T1000 (cell line): ENCODE results near the gene AFG1L.
A peak's percentile ranks its signal among the peaks of the same experiment; 100 is the strongest.
"Not testable (repeated sequence)": the region's sequence is repeated elsewhere in the genome, so short reads cannot be mapped to it uniquely, and the experiment has no call there.

Experiments used
- DNase-seq: peaks from one replicate; lab custom pipeline; 2025; ENCODE audit warnings: mixed read lengths; lab: John Stamatoyannopoulos, UW

The AFG1L gene

DNA sequence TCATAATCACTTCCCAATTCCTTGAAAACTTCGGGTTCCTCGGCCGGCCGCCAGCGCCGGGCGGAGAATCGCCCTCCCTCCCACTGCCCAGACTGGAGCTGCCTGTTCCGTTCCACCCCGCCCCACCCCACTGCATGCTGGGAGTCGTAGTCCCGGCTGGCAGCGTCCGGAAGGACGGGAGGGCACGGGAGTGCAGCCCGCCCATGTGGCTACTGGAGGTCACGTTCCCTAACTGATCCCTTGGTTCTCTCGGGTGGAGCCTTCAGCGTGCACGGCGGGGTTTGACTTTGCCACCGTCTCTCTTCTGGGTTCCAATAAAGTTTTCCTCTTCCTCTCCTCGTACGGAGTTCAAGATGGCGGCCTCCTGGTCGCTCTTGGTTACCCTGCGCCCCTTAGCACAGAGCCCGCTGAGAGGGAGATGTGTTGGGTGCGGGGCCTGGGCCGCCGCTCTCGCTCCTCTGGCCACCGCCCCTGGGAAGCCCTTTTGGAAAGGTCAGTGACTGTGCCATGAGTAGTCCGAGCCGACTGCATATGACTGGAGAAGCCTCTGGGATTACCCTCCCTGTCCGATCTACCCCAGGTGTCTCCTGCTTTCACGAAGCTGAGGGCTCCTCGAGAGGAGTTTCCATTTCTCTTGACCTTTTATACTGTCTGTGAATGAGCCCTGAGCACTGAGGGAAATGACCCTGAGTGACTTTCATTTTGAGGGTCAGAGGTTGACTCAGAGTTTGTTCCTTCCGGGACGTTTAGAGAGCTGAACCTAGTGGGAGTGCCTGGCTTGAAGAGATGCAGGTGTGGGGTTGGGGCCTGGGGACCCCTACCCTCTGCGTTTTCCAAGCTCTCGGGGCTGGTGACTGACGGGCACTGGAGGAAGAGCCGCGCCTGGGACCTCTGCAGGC is at the start of gene AFG1L:
Gene AFG1L, plus strand, starts transcription at position 328 of the 899 bp plus-strand sequence. Its CDS starts 26 bp downstream, at position 354.
- DNase-seq: peak; percentile 82

DNA sequence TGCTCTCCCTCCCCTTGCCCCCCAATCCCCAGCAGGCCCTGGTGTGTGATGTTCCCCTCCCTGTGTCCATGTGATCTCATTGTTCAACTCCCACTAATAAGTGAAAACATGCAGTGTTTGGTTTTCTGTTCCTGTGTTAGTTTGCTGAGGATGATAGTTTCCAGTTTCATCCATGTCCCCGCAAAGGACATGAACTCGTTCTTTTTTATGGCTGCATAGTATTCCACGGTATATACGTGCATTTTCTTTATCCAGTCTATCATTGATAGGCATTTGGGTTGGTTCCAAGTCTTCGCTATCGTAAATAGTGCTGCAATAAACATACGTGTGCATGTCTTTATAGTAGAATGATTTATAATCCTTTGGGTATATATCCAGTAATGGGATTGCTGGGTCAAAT is 49.8 kb upstream of the AFG1L start:
- not testable (repeated sequence) for DNase-seq

GRCh38 chr6:108247965-108248536 is 46.8 kb upstream of the AFG1L start:
- DNase-seq: no peak

DNA sequence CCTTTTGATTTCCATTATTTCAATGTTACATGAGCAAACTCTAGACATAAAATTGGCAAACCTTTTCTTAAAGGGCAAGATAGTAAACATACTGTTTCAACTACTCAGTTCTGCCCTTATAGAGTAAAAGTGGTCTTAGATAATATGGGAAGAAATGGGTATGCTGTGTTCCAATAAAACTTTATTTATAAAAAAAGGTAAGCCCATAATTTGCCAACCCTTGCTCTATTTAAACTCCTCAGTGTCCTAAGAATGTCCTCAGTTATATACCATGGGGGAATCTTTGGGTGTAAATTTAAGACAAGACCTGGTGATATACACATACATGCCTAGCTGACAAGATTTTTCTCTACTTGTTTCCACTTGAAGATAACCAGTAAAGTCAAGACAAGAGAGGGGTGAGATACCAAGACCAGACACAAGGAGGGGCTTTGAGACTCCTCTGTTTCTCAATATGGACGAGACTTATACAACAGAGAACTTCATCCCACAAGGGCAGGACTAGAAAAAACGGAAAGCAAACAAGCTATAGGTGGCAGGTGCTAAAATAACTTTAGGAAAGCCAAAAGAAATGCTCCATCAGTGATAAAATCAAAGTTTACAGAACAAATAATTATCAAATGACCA is 44.5 kb upstream of the AFG1L start:
- no peak for DNase-seq

DNA sequence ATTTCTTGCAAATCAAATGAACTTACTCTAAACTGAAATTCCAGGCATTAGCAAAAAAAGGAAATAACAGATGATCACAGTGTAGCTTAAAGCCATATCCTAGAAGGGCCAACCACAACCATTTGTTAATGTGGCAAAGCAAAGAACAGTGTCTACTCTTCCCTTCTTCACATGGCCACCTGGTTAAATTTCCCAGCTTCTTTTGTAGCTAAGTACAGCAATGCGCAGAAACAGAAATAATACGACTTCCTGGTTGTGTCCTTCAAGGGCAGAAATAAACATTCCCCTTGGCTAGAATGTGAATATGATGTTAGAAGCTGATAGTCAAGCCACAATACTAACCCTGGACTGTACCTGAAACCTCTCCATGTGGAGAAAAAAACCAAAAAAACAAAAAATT is 43.6 kb upstream of the AFG1L start:
- DNase-seq: no peak

- DNase-seq: no peak
Observed at GRCh38 chr6:108252055-108252454, 42.8 kb upstream of the AFG1L start.

DNA sequence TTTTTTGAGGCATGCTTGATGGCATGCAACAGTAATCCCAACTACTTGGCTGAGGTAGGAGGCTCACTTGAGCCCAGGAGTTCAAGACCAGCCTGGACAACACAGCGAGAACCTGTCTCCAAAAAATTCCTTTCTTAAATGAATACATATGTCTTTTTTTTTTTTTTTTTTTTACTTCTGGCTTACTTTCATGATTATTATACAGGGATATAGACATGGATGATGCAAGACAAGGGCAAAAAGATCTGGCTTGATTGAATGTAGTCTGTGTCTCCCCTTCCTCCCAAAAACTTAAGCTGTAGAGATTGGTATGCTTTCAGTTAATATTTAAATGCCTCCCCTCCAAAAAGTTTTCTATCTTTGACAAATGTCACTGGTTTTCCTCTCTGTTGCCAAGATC is 41.6 kb upstream of the AFG1L start:
- no peak for DNase-seq

DNA sequence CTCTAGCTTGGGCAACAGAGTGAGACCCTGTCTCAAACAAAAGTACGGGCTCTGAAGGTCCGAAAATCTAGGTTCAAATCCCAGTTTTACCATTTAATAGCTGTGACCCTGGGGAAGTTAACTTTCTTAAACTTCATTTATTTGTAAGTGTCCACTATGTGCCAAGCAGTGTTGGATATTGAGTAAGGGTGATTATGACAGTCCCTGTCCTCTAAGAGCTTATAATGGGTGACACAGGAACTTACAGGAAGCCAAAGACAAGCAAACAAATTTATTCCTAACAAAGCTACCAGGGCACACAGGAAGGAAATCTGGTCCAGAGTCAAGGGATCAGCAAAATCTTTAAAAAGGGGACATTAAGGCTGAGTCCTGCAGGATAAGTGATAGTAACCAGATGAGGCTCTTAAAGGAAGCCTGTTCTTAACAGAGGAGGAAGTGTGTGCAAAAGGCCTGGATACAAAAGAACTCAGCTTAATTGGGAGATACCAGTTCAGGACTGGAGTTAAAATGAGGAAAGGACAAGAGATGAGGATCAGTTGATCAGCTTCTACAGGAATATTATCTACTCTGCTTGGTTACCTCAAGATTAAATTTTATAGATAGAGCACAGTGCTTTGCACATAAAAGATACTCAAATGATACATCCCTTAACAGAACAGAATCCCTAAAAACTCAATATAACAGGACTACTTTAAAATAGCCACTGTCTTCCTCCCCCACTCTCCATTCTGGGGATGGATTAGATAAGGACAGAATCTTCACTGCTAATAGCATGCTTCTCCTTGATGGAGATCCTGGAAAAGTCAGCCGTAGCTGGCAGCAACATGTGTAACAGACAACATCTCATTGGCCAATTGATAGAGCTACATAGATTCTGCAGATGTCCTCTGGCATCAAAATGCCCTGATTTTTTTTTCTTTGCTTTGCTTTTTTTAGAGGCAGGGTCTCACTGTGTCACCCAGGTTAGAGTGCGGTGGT is 40.1 kb upstream of the AFG1L start:
- no peak for DNase-seq

- DNase-seq: no peak
Observed at GRCh38 chr6:108260126-108260808, 34.6 kb upstream of the AFG1L start.

DNA sequence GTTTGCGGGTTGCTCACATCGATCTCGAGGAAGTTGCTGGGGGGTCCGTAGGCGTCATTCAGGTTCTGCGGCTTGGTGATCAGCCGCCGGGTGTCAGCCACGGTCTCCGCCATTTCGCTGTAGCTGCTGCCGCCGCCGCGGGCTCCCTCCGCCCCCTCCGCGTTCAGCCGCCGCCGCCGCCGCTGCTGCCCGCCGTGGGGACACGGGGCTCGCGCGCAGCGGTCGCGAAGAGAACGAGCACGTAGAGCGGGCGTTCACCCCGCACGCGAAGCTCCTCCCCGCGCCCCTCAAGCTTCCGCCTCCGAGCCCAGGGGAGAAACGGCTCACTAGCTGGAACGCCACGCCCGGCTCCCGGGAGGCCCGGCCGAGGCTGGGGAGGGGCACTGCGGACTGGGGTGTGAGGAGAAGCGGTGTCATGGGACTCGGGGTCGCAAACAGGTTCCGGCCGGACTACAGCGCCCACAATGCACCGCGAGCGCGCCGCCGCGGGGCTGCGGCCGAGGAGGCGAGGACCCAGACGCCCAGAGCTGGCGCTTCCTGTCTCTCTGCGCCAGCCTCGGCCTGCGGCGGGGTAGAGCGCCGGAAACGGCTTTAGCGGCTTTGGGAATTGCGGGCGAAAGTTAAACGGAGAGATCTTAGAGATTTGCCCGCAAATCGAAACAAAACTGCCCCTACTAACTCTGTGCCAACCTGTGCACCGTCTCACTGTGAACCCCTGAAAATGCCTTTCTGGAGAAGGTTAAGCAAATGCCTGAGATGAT is 33.9 kb upstream of the AFG1L start, which contains the start of gene SNX3:
Gene SNX3, minus strand, starts transcription at position 232 of the 761 bp plus-strand sequence. Its CDS starts 119 bp downstream, at position 113.
- DNase-seq: peak; percentile 94

DNA sequence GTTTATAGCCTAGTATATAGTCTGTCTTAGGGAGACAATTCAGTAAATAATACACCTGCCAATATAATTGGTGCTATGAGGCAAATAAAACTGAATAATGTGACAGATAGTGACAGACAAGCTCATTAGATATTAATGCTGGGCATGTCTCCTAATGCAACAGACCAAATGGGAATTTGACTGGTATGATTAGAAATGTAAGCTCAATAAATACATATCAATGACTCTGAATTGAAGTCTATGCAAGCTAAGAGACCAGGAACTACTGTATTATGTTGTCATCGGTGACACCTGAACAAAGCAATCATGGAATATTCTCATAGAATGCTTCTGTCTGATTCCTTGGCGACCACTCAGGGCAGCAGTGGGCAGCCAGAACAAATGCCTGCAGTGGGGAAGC is 31.5 kb upstream of the AFG1L start:
- DNase-seq: no peak

DNA sequence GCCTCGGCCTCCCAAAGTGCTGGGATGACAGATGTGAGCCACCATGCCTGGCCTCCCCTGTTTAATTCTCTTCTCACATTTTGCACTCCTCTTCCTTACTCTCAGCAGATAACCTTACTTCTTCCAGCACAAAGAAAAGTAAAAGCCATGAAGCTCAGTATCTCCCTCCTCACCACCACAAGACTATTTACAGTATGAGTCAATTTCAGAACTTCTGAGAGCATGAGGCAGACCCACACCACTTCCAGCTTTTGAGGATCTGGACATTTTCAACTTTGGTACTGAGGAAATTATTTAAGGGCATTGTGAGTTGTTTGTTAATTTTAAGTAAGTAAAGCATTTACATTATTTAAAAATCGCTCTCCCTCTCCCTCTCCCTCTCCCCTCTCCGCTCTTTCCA is 26.0 kb upstream of the AFG1L start:
- DNase-seq: no peak

DNA sequence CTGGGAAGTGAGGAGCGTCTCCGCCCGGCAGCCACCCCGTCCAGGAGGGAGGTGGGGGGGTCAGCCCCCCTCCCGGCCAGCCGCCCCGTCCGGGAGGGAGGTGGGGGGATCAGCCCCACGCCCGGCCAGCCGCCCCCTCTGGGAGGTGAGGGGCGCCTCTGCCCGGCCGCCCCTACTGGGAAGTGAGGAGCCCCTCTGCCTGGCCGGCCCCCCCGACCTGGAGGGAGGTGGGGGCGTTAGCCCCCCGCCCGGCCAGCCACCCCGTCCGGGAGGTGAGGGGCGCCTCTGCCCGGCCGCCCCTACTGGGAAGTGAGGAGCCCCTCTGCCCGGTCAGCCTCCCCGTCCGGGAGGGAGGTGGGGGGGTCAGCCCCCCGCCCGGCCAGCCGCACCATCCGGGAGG is 24.9 kb upstream of the AFG1L start:
- not testable (repeated sequence) for DNase-seq

- no peak for DNase-seq
Observed at GRCh38 chr6:108274546-108274945, 20.3 kb upstream of the AFG1L start.

DNA sequence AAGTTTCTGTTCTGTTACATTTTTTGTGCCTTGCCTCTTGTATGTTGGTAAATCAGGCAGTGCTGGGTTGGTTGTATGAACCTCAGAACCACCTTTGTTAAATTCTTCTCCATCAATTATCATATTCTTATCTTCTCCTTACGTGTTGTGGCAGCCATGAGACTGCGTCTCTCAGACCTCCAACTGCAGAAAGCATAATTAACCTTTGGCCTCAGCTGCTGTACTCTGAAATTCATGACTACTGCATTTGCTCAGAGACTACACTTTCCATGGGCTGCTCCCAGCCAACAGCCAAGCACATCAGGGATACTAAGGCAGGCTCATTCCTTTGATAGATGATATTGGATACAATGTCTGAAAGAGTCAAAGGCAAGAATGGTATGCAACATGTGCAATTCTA is 18.9 kb upstream of the AFG1L start:
- DNase-seq: no peak

- no peak for DNase-seq
Observed at GRCh38 chr6:108277295-108277694, 17.6 kb upstream of the AFG1L start.

DNA sequence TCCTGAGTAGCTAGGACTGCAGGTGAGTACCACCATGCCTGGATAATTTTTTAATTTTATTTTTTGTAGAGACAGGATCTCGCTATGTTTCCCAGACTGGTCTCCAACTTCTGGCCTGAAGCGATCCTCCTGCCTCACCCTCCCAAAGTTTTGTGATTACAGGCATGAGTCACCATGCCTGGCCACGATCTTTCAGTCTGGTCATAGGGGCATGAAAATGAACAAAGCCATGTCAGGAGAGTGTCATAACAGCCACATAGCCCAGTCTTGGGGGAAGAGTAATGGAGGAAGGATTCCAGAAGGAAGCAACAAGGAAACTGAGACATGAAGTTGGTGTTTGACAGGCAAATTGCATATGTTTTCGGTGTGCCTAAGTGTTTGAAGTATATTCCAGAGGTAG is 17.0 kb upstream of the AFG1L start:
- no peak for DNase-seq

GRCh38 chr6:108285381-108285780 is 9.5 kb upstream of the AFG1L start:
- no peak for DNase-seq

DNA sequence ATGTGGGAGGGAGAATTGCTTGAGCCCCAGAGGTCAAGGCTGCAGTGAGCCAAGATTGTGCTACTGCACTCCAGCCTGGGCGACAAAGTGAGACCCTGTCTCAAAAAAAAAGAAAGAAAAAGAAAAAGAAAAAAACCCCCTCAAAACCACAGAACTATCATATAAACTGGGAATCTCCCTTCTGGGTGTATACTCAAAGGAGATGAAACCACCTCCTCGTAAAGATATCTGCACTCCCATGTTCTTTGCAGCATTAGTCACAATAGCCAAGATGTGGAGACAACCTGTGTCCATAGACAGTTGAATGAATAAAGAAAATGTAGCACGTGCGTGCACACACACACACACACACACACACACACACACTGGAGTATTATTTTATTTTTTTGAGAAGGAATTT is 8.5 kb upstream of the AFG1L start:
- DNase-seq: no peak

DNA sequence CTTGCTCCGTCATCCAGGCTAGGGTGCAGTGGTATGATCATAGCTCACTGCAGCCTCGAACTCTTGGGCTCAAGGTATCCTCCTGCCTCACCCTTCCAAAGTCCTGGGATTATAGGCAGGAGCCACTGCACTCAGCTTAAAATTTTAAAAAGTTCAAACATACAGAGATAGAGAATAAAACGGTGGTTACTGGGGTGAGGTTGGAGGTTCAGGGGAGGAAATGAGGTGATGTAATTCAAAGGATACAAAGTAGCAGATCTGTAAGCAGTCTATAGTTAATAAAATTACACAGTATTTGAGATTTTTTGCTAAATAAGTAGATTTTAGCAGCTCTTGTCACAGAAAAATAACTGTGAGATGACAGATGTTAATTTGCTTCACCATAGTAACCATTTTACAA is 7.5 kb upstream of the AFG1L start:
- DNase-seq: no peak
